T-cell (primary cell): ENCODE measurements around the gene ATRNL1. TPM values are rescaled to one million over a fixed set of nuclear protein-coding genes. Genes with fewer than 3 reads are reported as not detected.

Source experiments
- ATAC-seq, 4 experiments: fragments of 200-7000 bp in 3 of 4; fragments of 150-1000 bp in 1 of 4; cut with Tn5 transposase; replicated peaks in 1 of 4; 1 replicate in 3 of 4; 2 replicates in 1 of 4; pipeline ENCODE4 v1.10.0; 2021; ENCODE audit warnings: moderate library complexity in 3 of 4, mild to moderate bottlenecking in 2 of 4, moderate number of reproducible peaks in 1 of 4
- CTCF ChIA-PET, 2 donors: fragments of 300-600 bp; sonication (Branson Sonifier 250); formaldehyde crosslinking; loops; one replicate each; lab custom pipeline; 2022; ENCODE audit warnings: antibody characterized with exemption in 2 of 2; lab: Charles Lee
- POLR2A ChIA-PET, 2 donors: fragments of 300-600 bp; sonication (Branson Sonifier 250); formaldehyde crosslinking; loops; one replicate each; lab custom pipeline; 2022; ENCODE audit warnings: antibody characterized with exemption in 2 of 2; lab: Charles Lee
- DNase-seq, 35 experiments: peaks; one replicate each; pipeline versions ENCODE4 v3.0.0 to v3.0.0-alpha.2; 2013 to 2023
- H3K27ac ChIP-seq: one replicate; pipeline ENCODE4 v1.5.1; 2013; ENCODE audit warnings: low read length
- H3K27me3 ChIP-seq, 2 experiments: replicated peaks in 1 of 2; 1 replicate in 1 of 2; 2 replicates in 1 of 2; pipeline versions ENCODE4 v1.6.1 to v1.7.0; 2013; ENCODE audit warnings: low read length in 1 of 2, mixed read lengths in 1 of 2; ENCODE audit not compliant: control insufficient read depth in 2 of 2, insufficient read depth in 2 of 2; ENCODE audit errors: extremely low read depth in 1 of 2
- H3K36me3 ChIP-seq, 2 donors: 1 replicate in 1 of 2; 2 replicates in 1 of 2; pipeline versions ENCODE4 v1.6.1 to v1.7.0; 2013; ENCODE audit warnings: low read length in 1 of 2; ENCODE audit not compliant: control insufficient read depth in 2 of 2, insufficient read depth in 1 of 2; ENCODE audit errors: extremely low read depth in 1 of 2
- H3K4me1 ChIP-seq, 2 experiments: 1 replicate in 1 of 2; 2 replicates in 1 of 2; pipeline versions ENCODE4 v1.6.1 to v1.7.0; 2013; ENCODE audit warnings: low read length in 2 of 2, mixed read lengths in 1 of 2; ENCODE audit not compliant: insufficient read depth in 2 of 2, control insufficient read depth in 1 of 2; ENCODE audit errors: extremely low read depth in 1 of 2
- H3K4me3 ChIP-seq, 2 donors: 1 replicate in 1 of 2; 2 replicates in 1 of 2; pipeline versions ENCODE4 v1.5.1 to v1.7.0; 2013; ENCODE audit warnings: mild to moderate bottlenecking in 2 of 2, low read length in 1 of 2, moderate library complexity in 1 of 2; ENCODE audit not compliant: control insufficient read depth in 1 of 2; ENCODE audit errors: extremely low read depth in 1 of 2
- H3K9me3 ChIP-seq: 2 replicates; pipeline ENCODE4 v1.7.0; 2013
- H3K27ac Mint-ChIP-seq, 2 donors: one replicate each; pipeline ENCODE4 v1.8.0; 2020 to 2021; ENCODE audit warnings: mild to moderate bottlenecking in 2 of 2, mixed read lengths in 2 of 2
- H3K27me3 Mint-ChIP-seq, 2 donors: one replicate each; pipeline ENCODE4 v1.8.0; 2021 to 2022; ENCODE audit warnings: mixed read lengths in 2 of 2
- H3K36me3 Mint-ChIP-seq: one replicate; pipeline ENCODE4 v1.8.0; 2021; ENCODE audit warnings: mixed read lengths
- H3K4me1 Mint-ChIP-seq, 3 donors: one replicate each; pipeline ENCODE4 v1.8.0; 2020 to 2022; ENCODE audit warnings: mixed read lengths in 3 of 3, mild to moderate bottlenecking in 1 of 3
- H3K4me3 Mint-ChIP-seq, 3 donors: one replicate each; pipeline ENCODE4 v1.8.0; 2020 to 2022; ENCODE audit warnings: mild to moderate bottlenecking in 3 of 3, mixed read lengths in 3 of 3, moderate library complexity in 3 of 3
- H3K9me3 Mint-ChIP-seq, 3 donors: one replicate each; pipeline ENCODE4 v1.8.0; 2020 to 2022; ENCODE audit warnings: mixed read lengths in 3 of 3
- WGBS: methylation state at CpG from one replicate; pipeline ENCODE4 v1.1.5; 2013; ENCODE audit warnings: missing lambda C conversion rate; ENCODE audit not compliant: insufficient coverage; 5-methylcytosine and 5-hydroxymethylcytosine counted together
- total RNA-seq, 35 experiments: library from RNA in 6 of 35; stranded (reverse) in 6 of 35; fragments of 120-200 nt in 1 of 35; gene quantifications; one replicate each; pipeline versions ENCODE4 v1.2.1 to v1.2.4 and lab custom pipeline; 2013 to 2026

ATRNL1 gene
- total RNA-seq, 5 donors from 2014 or later (not counting 1 experiment from before 2014, with no cell fraction given) = 0.18 to 0.35 (median 0.20) TPM; not detected in 2

GRCh38 chr10:115795964-115796363 lies 702.8 kb downstream of the ATRNL1 start:
- ATAC-seq = no peak
- CTCF ChIA-PET = no interaction called here
- WGBS = 83% methylated on average over 3 of the region's 4 CpGs
- Histone ChIP-seq H3K9me3 (no peaks in the 10 kb centered on the region), H3K27ac (no peak overlapping the region), H3K4me3 (no peak overlapping the region), H3K27me3 (no peaks in the 10 kb centered on the region), H3K4me1 (no peaks in the 10 kb centered on the region), H3K36me3 (no peaks in the 10 kb centered on the region)
- Mint-ChIP-seq H3K4me1 (no peaks in the 10 kb centered on the region), H3K27ac (no peak overlapping the region), H3K4me3 (no peak overlapping the region), H3K9me3 (peaks cover 5 to 9% (median 7%) of the 10 kb centered on the region in 3 donors), H3K36me3 (no peaks in the 10 kb centered on the region), H3K27me3 (no peaks in the 10 kb centered on the region)
- POLR2A ChIA-PET = no interaction called here
- no peak for DNase-seq

DNA sequence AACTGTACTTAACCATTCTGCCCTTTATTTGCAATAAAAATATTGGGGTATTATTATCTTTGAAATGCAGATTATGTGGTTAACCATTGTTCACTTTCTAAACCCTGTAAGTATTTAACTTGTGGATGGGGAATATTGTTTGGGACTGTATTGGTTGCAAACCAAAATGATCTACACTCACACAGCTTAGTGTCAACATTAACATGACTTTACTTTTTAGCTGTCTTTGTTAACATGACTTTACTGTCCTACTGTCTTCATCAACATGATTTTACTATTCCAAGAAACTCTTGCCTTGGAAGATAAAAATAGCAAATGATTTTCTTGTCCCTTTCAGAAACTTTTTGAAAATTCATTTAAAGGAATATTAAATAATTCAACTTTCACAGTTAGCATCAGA lies 708.3 kb downstream of the ATRNL1 start:
- H3K4me3 ChIP-seq = no peak overlapping the region
- H3K9me3 Mint-ChIP-seq = peaks cover 3 to 23% (median 5%) of the 10 kb centered on the region in 3 donors
- no peaks in the 10 kb centered on the region for H3K4me1 Mint-ChIP-seq
- ATAC-seq = no peak
- no peak overlapping the region for H3K27ac Mint-ChIP-seq
- no peak overlapping the region for H3K27ac ChIP-seq
- no peaks in the 10 kb centered on the region for H3K36me3 ChIP-seq
- no peaks in the 10 kb centered on the region for H3K27me3 ChIP-seq
- peaks cover 0 to 4% of the 10 kb centered on the region in 2 donors for H3K27me3 Mint-ChIP-seq
- H3K9me3 ChIP-seq = no peaks in the 10 kb centered on the region
- H3K4me3 Mint-ChIP-seq = no peak overlapping the region
- ChIA-PET POLR2A (no interaction called here), CTCF (no interaction called here)
- H3K36me3 Mint-ChIP-seq = no peaks in the 10 kb centered on the region
- DNase-seq = no peak
- no peaks in the 10 kb centered on the region for H3K4me1 ChIP-seq

GRCh38 chr10:115801992-115802391 lies 708.8 kb downstream of the ATRNL1 start:
- Histone ChIP-seq H3K27me3 (no peaks in the 10 kb centered on the region), H3K4me1 (no peaks in the 10 kb centered on the region), H3K36me3 (no peaks in the 10 kb centered on the region), H3K9me3 (no peaks in the 10 kb centered on the region), H3K4me3 (no peak overlapping the region), H3K27ac (no peak overlapping the region)
- H3K27ac Mint-ChIP-seq = no peak overlapping the region
- H3K36me3 Mint-ChIP-seq = no peaks in the 10 kb centered on the region
- POLR2A ChIA-PET = no interaction called here
- peaks cover 0 to 4% of the 10 kb centered on the region in 2 donors for H3K27me3 Mint-ChIP-seq
- ATAC-seq (no peak), DNase-seq (no peak)
- H3K4me1 Mint-ChIP-seq = no peaks in the 10 kb centered on the region
- H3K4me3 Mint-ChIP-seq = no peak overlapping the region
- no CpG with 5 or more reads among the region's 2 CpGs for WGBS
- CTCF ChIA-PET = no interaction called here
- H3K9me3 Mint-ChIP-seq = peaks cover 3 to 23% (median 5%) of the 10 kb centered on the region in 3 donors

GRCh38 chr10:115802911-115803310 lies 709.7 kb downstream of the ATRNL1 start:
- H3K36me3 Mint-ChIP-seq = no peaks in the 10 kb centered on the region
- DNase-seq = no peak
- Histone ChIP-seq H3K27ac (no peak overlapping the region), H3K4me1 (no peaks in the 10 kb centered on the region), H3K36me3 (no peaks in the 10 kb centered on the region), H3K9me3 (no peaks in the 10 kb centered on the region), H3K27me3 (no peaks in the 10 kb centered on the region), H3K4me3 (no peak overlapping the region)
- no peaks in the 10 kb centered on the region for H3K4me1 Mint-ChIP-seq
- POLR2A ChIA-PET = no interaction called here
- no peak overlapping the region for H3K27ac Mint-ChIP-seq
- CTCF ChIA-PET = no interaction called here
- no peak for ATAC-seq
- H3K4me3 Mint-ChIP-seq = no peak overlapping the region
- peaks cover 3 to 23% (median 5%) of the 10 kb centered on the region in 3 donors for H3K9me3 Mint-ChIP-seq
- H3K27me3 Mint-ChIP-seq = peaks cover 0 to 4% of the 10 kb centered on the region in 2 donors

- Histone ChIP-seq H3K9me3 (no peaks in the 10 kb centered on the region), H3K4me1 (no peaks in the 10 kb centered on the region), H3K4me3 (no peak overlapping the region), H3K27me3 (peaks cover 0 to 2% of the 10 kb centered on the region in 2 experiments), H3K27ac (no peak overlapping the region), H3K36me3 (no peaks in the 10 kb centered on the region)
- peaks cover 0 to 9% (median 0%) of the 10 kb centered on the region in 3 donors for H3K9me3 Mint-ChIP-seq
- no peak overlapping the region for H3K4me3 Mint-ChIP-seq
- no CpG with 5 or more reads among the region's 2 CpGs for WGBS
- no peaks in the 10 kb centered on the region for H3K4me1 Mint-ChIP-seq
- H3K27ac Mint-ChIP-seq = no peak overlapping the region
- no peaks in the 10 kb centered on the region for H3K27me3 Mint-ChIP-seq
- DNase-seq = no peak
- H3K36me3 Mint-ChIP-seq = no peaks in the 10 kb centered on the region
- no peak for ATAC-seq
- POLR2A ChIA-PET = no interaction called here
- CTCF ChIA-PET = no interaction called here
These were observed 721.4 kb downstream of the ATRNL1 start for GRCh38 chr10:115814542-115814941.

DNA sequence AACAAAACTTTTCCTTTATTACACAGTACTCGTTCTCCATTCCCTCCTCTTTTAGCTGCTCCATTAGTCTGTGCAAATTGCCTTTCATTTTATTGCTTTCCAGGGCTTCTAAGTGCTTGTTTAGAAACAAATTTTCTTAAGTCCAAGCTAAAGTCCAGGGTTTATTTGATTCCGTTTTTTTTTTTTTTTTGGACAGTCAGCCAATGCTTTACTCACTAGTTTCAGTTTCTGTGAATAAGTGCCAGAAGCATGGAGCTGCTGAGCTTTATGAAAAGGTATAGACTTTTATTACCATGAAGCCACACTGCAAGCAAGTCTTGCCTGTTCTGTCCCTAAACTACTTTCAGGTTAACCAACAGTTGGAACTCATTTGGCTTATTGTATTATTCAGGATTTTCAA lies 724.8 kb downstream of the ATRNL1 start:
- Mint-ChIP-seq H3K27ac (no peak overlapping the region), H3K9me3 (peaks cover 2 to 17% (median 16%) of the 10 kb centered on the region in 3 donors), H3K36me3 (no peaks in the 10 kb centered on the region), H3K4me1 (no peaks in the 10 kb centered on the region), H3K27me3 (no peaks in the 10 kb centered on the region), H3K4me3 (no peak overlapping the region)
- ChIA-PET POLR2A (no interaction called here), CTCF (no interaction called here)
- no peaks in the 10 kb centered on the region for H3K36me3 ChIP-seq
- H3K9me3 ChIP-seq = no peaks in the 10 kb centered on the region
- H3K4me1 ChIP-seq = no peaks in the 10 kb centered on the region
- WGBS = 30% methylated on average over 1 of the region's 2 CpGs
- no peak for DNase-seq
- no peak overlapping the region for H3K4me3 ChIP-seq
- no peak overlapping the region for H3K27ac ChIP-seq
- H3K27me3 ChIP-seq = peaks cover 0 to 2% of the 10 kb centered on the region in 2 experiments
- ATAC-seq = no peak

GRCh38 chr10:115826396-115826795 lies 733.2 kb downstream of the ATRNL1 start:
- ATAC-seq (no peak), DNase-seq (no peak)
- H3K27me3 Mint-ChIP-seq = no peaks in the 10 kb centered on the region
- POLR2A ChIA-PET = no interaction called here
- Histone ChIP-seq H3K4me1 (no peaks in the 10 kb centered on the region), H3K27me3 (no peaks in the 10 kb centered on the region), H3K27ac (no peak overlapping the region), H3K9me3 (no peaks in the 10 kb centered on the region), H3K36me3 (no peaks in the 10 kb centered on the region), H3K4me3 (no peak overlapping the region)
- H3K4me1 Mint-ChIP-seq = no peaks in the 10 kb centered on the region
- CTCF ChIA-PET = no interaction called here
- H3K27ac Mint-ChIP-seq = no peak overlapping the region
- no peak overlapping the region for H3K4me3 Mint-ChIP-seq
- 100% methylated on average over 1 of the region's 9 CpGs for WGBS
- no peaks in the 10 kb centered on the region for H3K36me3 Mint-ChIP-seq
- H3K9me3 Mint-ChIP-seq = peaks cover 13 to 21% (median 19%) of the 10 kb centered on the region in 3 donors
